Measurements from ENCODE around the gene CENPB.
A peak's percentile ranks its signal among the peaks of the same experiment; 100 is the strongest.

The CENPB gene

GRCh38 chr20:3801299-3801698 is 14.8 kb upstream of the CENPB start:
- TF ChIP-seq CTCF (IDR thresholded peaks at IDR 0.05; ENCODE audit: low read depth, low read length, missing control alignments) = no peak
- no peak overlapping the region for H3K4me3 ChIP-seq (ENCODE audit: low read depth, low read length)
- DNase-seq (ENCODE audit: low read depth) = no peak

GRCh38 chr20:3800878-3801260 is 14.3 kb upstream of the CENPB start:
- TF ChIP-seq CTCF (IDR thresholded peaks at IDR 0.05; ENCODE audit: low read depth, low read length, missing control alignments) = no peak
- DNase-seq (ENCODE audit: low read depth) = no peak
- no peak overlapping the region for H3K4me3 ChIP-seq (ENCODE audit: low read depth, low read length)

- no peak for TF ChIP-seq CTCF (IDR thresholded peaks at IDR 0.05; ENCODE audit: low read depth, low read length, missing control alignments)
- no peak for DNase-seq (ENCODE audit: low read depth)
- H3K4me3 ChIP-seq (ENCODE audit: low read depth, low read length) = no peak overlapping the region
Measured at GRCh38 chr20:3800256-3800877, 13.8 kb upstream of the CENPB start.

- no peak for DNase-seq (ENCODE audit: low read depth)
- no peak for TF ChIP-seq CTCF (IDR thresholded peaks at IDR 0.05; ENCODE audit: low read depth, low read length, missing control alignments)
- no peak overlapping the region for H3K4me3 ChIP-seq (ENCODE audit: low read depth, low read length)
Measured at GRCh38 chr20:3798908-3799248, 12.3 kb upstream of the CENPB start.

GRCh38 chr20:3798373-3798768 is 11.8 kb upstream of the CENPB start:
- no peak for DNase-seq (ENCODE audit: low read depth)
- TF ChIP-seq CTCF (IDR thresholded peaks at IDR 0.05; ENCODE audit: low read depth, low read length, missing control alignments) = no peak
- peak overlapping the region; percentile 80; the same call in 1 of the 2 replicates for H3K4me3 ChIP-seq (ENCODE audit: low read depth, low read length)

GRCh38 chr20:3797592-3798372 is 11.2 kb upstream of the CENPB start:
- no peak for TF ChIP-seq CTCF (IDR thresholded peaks at IDR 0.05; ENCODE audit: low read depth, low read length, missing control alignments)
- no peak for DNase-seq (ENCODE audit: low read depth)
- peak overlapping the region; percentile 80 for H3K4me3 ChIP-seq (ENCODE audit: low read depth, low read length)

GRCh38 chr20:3797226-3797545 is 10.6 kb upstream of the CENPB start:
- no peak for TF ChIP-seq CTCF (IDR thresholded peaks at IDR 0.05; ENCODE audit: low read depth, low read length, missing control alignments)
- peak overlapping the region; percentile 80 for H3K4me3 ChIP-seq (ENCODE audit: low read depth, low read length)
- no peak for DNase-seq (ENCODE audit: low read depth)
